Activated CD4-positive, alpha-beta T cell treated with anti-CD3 and anti-CD28 coated beads, Interleukin-2, amount 10 ng/mL, durations not matched to agents 7 days and 5 days (primary cell): ENCODE measurements around the gene ARHGEF17. TPM values are rescaled to one million over a fixed set of nuclear protein-coding genes. Genes with fewer than 3 reads are reported as not detected.

Experiments used
- CTCF ChIA-PET: fragments of 350-600 bp; sonication (Branson Sonifier 250); formaldehyde crosslinking; loops from one replicate; lab custom pipeline; 2021; ENCODE audit warnings: antibody characterized with exemption; lab: Charles Lee
- POLR2A ChIA-PET: fragments of 350-600 bp; sonication (Branson Sonifier 250); formaldehyde crosslinking; loops from one replicate; lab custom pipeline; 2021; ENCODE audit warnings: antibody characterized with exemption; lab: Charles Lee
- DNase-seq: peaks from one replicate; pipeline ENCODE4 v3.0.0-alpha.2; 2020
- H3K27ac Mint-ChIP-seq: one replicate; pipeline ENCODE4 v1.8.0; 2021; ENCODE audit warnings: mild to moderate bottlenecking, moderate library complexity, mixed read lengths
- H3K27me3 Mint-ChIP-seq: one replicate; pipeline ENCODE4 v1.8.0; 2021; ENCODE audit warnings: mixed read lengths
- H3K36me3 Mint-ChIP-seq: one replicate; pipeline ENCODE4 v1.8.0; 2021; ENCODE audit warnings: low read depth, mixed read lengths
- H3K4me1 Mint-ChIP-seq: one replicate; pipeline ENCODE4 v1.8.0; 2021; ENCODE audit warnings: mixed read lengths
- H3K4me3 Mint-ChIP-seq: one replicate; pipeline ENCODE4 v1.8.0; 2021; ENCODE audit warnings: mild to moderate bottlenecking, moderate library complexity, mixed read lengths
- H3K9me3 Mint-ChIP-seq: one replicate; pipeline ENCODE4 v1.8.0; 2021; ENCODE audit warnings: mixed read lengths
- total RNA-seq, 2 experiments: library from RNA; stranded (reverse); gene quantifications; one replicate each; pipeline ENCODE4 v1.2.3, GENCODE V29; 2021

ARHGEF17 gene
- total RNA-seq, 2 experiments from 2014 or later: not detected

- H3K36me3 Mint-ChIP-seq: no peaks in the 10 kb centered on the region
Measured at GRCh38 chr11:73277467-73277866, 30.6 kb upstream of the ARHGEF17 start.

GRCh38 chr11:73280626-73281025, 27.4 kb upstream of the ARHGEF17 start:
- Mint-ChIP-seq H3K4me1 (peaks cover 12% of the 10 kb centered on the region), H3K4me3 (no peak overlapping the region), H3K27ac (no peak overlapping the region), H3K9me3 (no peaks in the 10 kb centered on the region), H3K36me3 (no peaks in the 10 kb centered on the region), H3K27me3 (peaks cover 11% of the 10 kb centered on the region)
- DNase-seq: no peak
- ChIA-PET POLR2A (no interaction called here), CTCF (no interaction called here)

More at GRCh38 chr11:73277467-73277866, 30.6 kb upstream of the ARHGEF17 start:
- H3K4me1 Mint-ChIP-seq: peaks cover 11% of the 10 kb centered on the region
- H3K4me3 Mint-ChIP-seq: no peak overlapping the region
- H3K9me3 Mint-ChIP-seq: no peaks in the 10 kb centered on the region
- no peak overlapping the region for H3K27ac Mint-ChIP-seq
- no peak for DNase-seq
- ChIA-PET CTCF (no interaction called here), POLR2A (no interaction called here)
- peaks cover 18% of the 10 kb centered on the region for H3K27me3 Mint-ChIP-seq

GRCh38 chr11:73281201-73281741, 26.8 kb upstream of the ARHGEF17 start:
- CTCF ChIA-PET: no interaction called here
- H3K4me1 Mint-ChIP-seq: peaks cover 12% of the 10 kb centered on the region
- H3K27me3 Mint-ChIP-seq: peaks cover 9% of the 10 kb centered on the region
- H3K9me3 Mint-ChIP-seq: no peaks in the 10 kb centered on the region
- H3K27ac Mint-ChIP-seq: no peak overlapping the region
- no peaks in the 10 kb centered on the region for H3K36me3 Mint-ChIP-seq
- DNase-seq: no peak
- POLR2A ChIA-PET: no interaction called here
- H3K4me3 Mint-ChIP-seq: no peak overlapping the region

GRCh38 chr11:73281796-73282660, 26.0 kb upstream of the ARHGEF17 start:
- Mint-ChIP-seq H3K27ac (no peak overlapping the region), H3K36me3 (no peaks in the 10 kb centered on the region), H3K27me3 (peaks cover 5% of the 10 kb centered on the region), H3K4me1 (peaks cover 12% of the 10 kb centered on the region), H3K9me3 (no peaks in the 10 kb centered on the region), H3K4me3 (no peak overlapping the region)
- no peak for DNase-seq
- POLR2A ChIA-PET: no interaction called here
- CTCF ChIA-PET: interaction anchor here (0.9 to 1.3 kb wide), 3 partner anchors 10 to 15 kb away, joined by 3 read pairs; partner anchors contain the start of gene P2RY6

GRCh38 chr11:73283276-73284000, 24.6 kb upstream of the ARHGEF17 start:
- Mint-ChIP-seq H3K27ac (no peak overlapping the region), H3K4me1 (peaks cover 19% of the 10 kb centered on the region)
- POLR2A ChIA-PET: no interaction called here

GRCh38 chr11:73284106-73284505, 24.0 kb upstream of the ARHGEF17 start:
- Mint-ChIP-seq H3K36me3 (no peaks in the 10 kb centered on the region), H3K4me3 (no peak overlapping the region), H3K27me3 (peaks cover 4% of the 10 kb centered on the region), H3K27ac (no peak overlapping the region), H3K4me1 (peaks cover 26% of the 10 kb centered on the region), H3K9me3 (no peaks in the 10 kb centered on the region)
- no peak for DNase-seq
- CTCF ChIA-PET: interaction anchor here (0.8 to 1.5 kb wide), 3 partner anchors 9 to 376 kb away, joined by 3 to 4 read pairs (median 3); no protein-coding TSS in a partner anchor
- POLR2A ChIA-PET: no interaction called here

More at GRCh38 chr11:73283276-73284000, 24.6 kb upstream of the ARHGEF17 start:
- Mint-ChIP-seq H3K9me3 (no peaks in the 10 kb centered on the region), H3K4me3 (no peak overlapping the region), H3K27me3 (peaks cover 4% of the 10 kb centered on the region), H3K36me3 (no peaks in the 10 kb centered on the region)
- no peak for DNase-seq
- CTCF ChIA-PET: interaction anchor here (0.8 to 1.5 kb wide), 6 partner anchors 8 to 377 kb away, joined by 3 to 4 read pairs (median 3); partner anchors contain the start of gene P2RY6

- ChIA-PET CTCF (interaction anchor here (0.8 to 1.5 kb wide), 3 partner anchors 14 to 21 kb away, joined by 3 read pairs; no protein-coding TSS in a partner anchor), POLR2A (no interaction called here)
- Mint-ChIP-seq H3K9me3 (no peaks in the 10 kb centered on the region), H3K27ac (no peak overlapping the region), H3K4me3 (no peak overlapping the region), H3K4me1 (peaks cover 27% of the 10 kb centered on the region), H3K36me3 (no peaks in the 10 kb centered on the region), H3K27me3 (no peaks in the 10 kb centered on the region)
- DNase-seq: no peak
Measured at GRCh38 chr11:73285721-73286120, 22.4 kb upstream of the ARHGEF17 start.

- DNase-seq: no peak
- no peak overlapping the region for H3K27ac Mint-ChIP-seq
- ChIA-PET CTCF (interaction anchor here (0.8 to 1.5 kb wide), 6 partner anchors 12 to 20 kb away, joined by 3 to 5 read pairs (median 3); no protein-coding TSS in a partner anchor), POLR2A (no interaction called here)
- H3K27me3 Mint-ChIP-seq: no peaks in the 10 kb centered on the region
- no peaks in the 10 kb centered on the region for H3K36me3 Mint-ChIP-seq
- no peaks in the 10 kb centered on the region for H3K9me3 Mint-ChIP-seq
- no peak overlapping the region for H3K4me3 Mint-ChIP-seq
- H3K4me1 Mint-ChIP-seq: peaks cover 25% of the 10 kb centered on the region
Measured at GRCh38 chr11:73286240-73286810, 21.8 kb upstream of the ARHGEF17 start.

GRCh38 chr11:73287400-73288101, 20.5 kb upstream of the ARHGEF17 start:
- no peak overlapping the region for H3K27ac Mint-ChIP-seq
- DNase-seq: no peak
- CTCF ChIA-PET: interaction anchor here (0.6 to 2.6 kb wide), 7 partner anchors 10 to 304 kb away, joined by 3 to 10 read pairs (median 4); partner anchors contain the start of gene P2RY6

GRCh38 chr11:73288192-73288872, 19.7 kb upstream of the ARHGEF17 start:
- ChIA-PET POLR2A (no interaction called here), CTCF (interaction anchor here (0.9 to 2.6 kb wide), 7 partner anchors 9 to 45 kb away, joined by 3 to 10 read pairs (median 4); partner anchors contain the start of gene P2RY6)
- DNase-seq: no peak
- Mint-ChIP-seq H3K4me3 (no peak overlapping the region), H3K4me1 (peaks cover 18% of the 10 kb centered on the region), H3K27ac (no peak overlapping the region), H3K27me3 (peaks cover 4% of the 10 kb centered on the region), H3K9me3 (no peaks in the 10 kb centered on the region), H3K36me3 (no peaks in the 10 kb centered on the region)

More at GRCh38 chr11:73287400-73288101, 20.5 kb upstream of the ARHGEF17 start:
- Mint-ChIP-seq H3K4me3 (no peak overlapping the region), H3K27me3 (peaks cover 4% of the 10 kb centered on the region), H3K36me3 (no peaks in the 10 kb centered on the region), H3K9me3 (no peaks in the 10 kb centered on the region), H3K4me1 (peaks cover 18% of the 10 kb centered on the region)
- POLR2A ChIA-PET: no interaction called here
